Left lobe of liver (tissue), 2 donors: Measurements from ENCODE around the gene AAMP. TPM values are rescaled to one million over a fixed set of nuclear protein-coding genes. Genes with fewer than 3 reads are reported as not detected.
A peak's percentile ranks its signal among the peaks of the same experiment; 100 is the strongest.

Source experiments
- ATAC-seq: fragments of 200-7000 bp; cut with Tn5 transposase; one replicate; pipeline ENCODE4 v1.9.1; 2020; ENCODE audit warnings: mild to moderate bottlenecking, moderate library complexity
- DNase-seq: peaks from one replicate; pipeline ENCODE4 v3.0.0-alpha.2; 2020; ENCODE audit warnings: low spot score
- total RNA-seq: library from RNA; stranded (reverse); gene quantifications from one replicate; pipeline ENCODE4 v1.2.1, GENCODE V29; 2021
- donor health status: DM: no; HTN: no; CAD: no; lungs with moderate emphysema.
- donor health status: DM: no; HTN: yes; CAD: no.

Gene AAMP
- total RNA-seq, 1 donor from 2014 or later, result 43.9 TPM

- ATAC-seq (no peak), DNase-seq (no peak)
Measured at GRCh38 chr2:218261423-218262236, 8.3 kb downstream of the AAMP start.

- ATAC-seq (peak; percentile 41), DNase-seq (no peak)
Measured at GRCh38 chr2:218260742-218261422, 9.1 kb downstream of the AAMP start, which contains the start of gene GPBAR1. TSS of gene GPBAR1 (plus strand) at chr2:218261015. CDS start at chr2:218262725, 1,710 bp downstream.

- no peak for ATAC-seq
- DNase-seq, result no peak
Measured at GRCh38 chr2:218260166-218260565, 9.8 kb downstream of the AAMP start.

- DNase-seq, result no peak
- peak; percentile 32 for ATAC-seq
Measured at GRCh38 chr2:218259099-218259961, 10.6 kb downstream of the AAMP start.

GRCh38 chr2:218257390-218257981, 12.5 kb downstream of the AAMP start:
- peak; percentile 27 for ATAC-seq
- no peak for DNase-seq

- DNase-seq (no peak), ATAC-seq (no peak)
Measured at GRCh38 chr2:218256612-218257350, 13.2 kb downstream of the AAMP start.

GRCh38 chr2:218255446-218255845, 14.5 kb downstream of the AAMP start:
- DNase-seq (no peak), ATAC-seq (no peak)

GRCh38 chr2:218253232-218253625, 16.7 kb downstream of the AAMP start:
- no peak for ATAC-seq

GRCh38 chr2:218252509-218253231, 17.3 kb downstream of the AAMP start:
- no peak for ATAC-seq
- DNase-seq, result no peak

More at GRCh38 chr2:218253232-218253625, 16.7 kb downstream of the AAMP start:
- no peak for DNase-seq

GRCh38 chr2:218249691-218250090, 20.2 kb downstream of the AAMP start:
- ATAC-seq (no peak), DNase-seq (no peak)

GRCh38 chr2:218245214-218245613, 24.7 kb downstream of the AAMP start:
- no peak for DNase-seq
- ATAC-seq, result no peak

GRCh38 chr2:218244665-218245064, 25.3 kb downstream of the AAMP start:
- ATAC-seq, result no peak
- DNase-seq, result no peak

- no peak for DNase-seq
- ATAC-seq, result no peak
Measured at GRCh38 chr2:218244204-218244603, 25.7 kb downstream of the AAMP start.

- ATAC-seq (no peak), DNase-seq (no peak)
Measured at GRCh38 chr2:218238887-218239286, 31.1 kb downstream of the AAMP start.

- DNase-seq (no peak), ATAC-seq (no peak)
Measured at GRCh38 chr2:218236829-218237228, 33.1 kb downstream of the AAMP start.

GRCh38 chr2:218235017-218235416, 34.9 kb downstream of the AAMP start:
- DNase-seq (no peak), ATAC-seq (no peak)

GRCh38 chr2:218234521-218234920, 35.4 kb downstream of the AAMP start:
- ATAC-seq, result no peak
- DNase-seq, result no peak

GRCh38 chr2:218233543-218233942, 36.4 kb downstream of the AAMP start:
- no peak for DNase-seq
- no peak for ATAC-seq

- DNase-seq, result no peak
- ATAC-seq, result peak; percentile 39
Measured at GRCh38 chr2:218230882-218231281, 39.1 kb downstream of the AAMP start.
